Measurements from ENCODE around the gene POLD1. TPM values are rescaled to one million over a fixed set of nuclear protein-coding genes. Genes with fewer than 3 reads are reported as not detected.

Gene POLD1
- total RNA-seq, 1 donor from 2014 or later, result 54.4 TPM

- Mint-ChIP-seq H3K9me3 (ENCODE audit: unreplicated experiment) (no peaks in the 10 kb centered on the region), H3K4me1 (ENCODE audit: unreplicated experiment) (peaks cover 11% of the 10 kb centered on the region), H3K4me3 (ENCODE audit: unreplicated experiment) (no peak overlapping the region), H3K27me3 (ENCODE audit: unreplicated experiment) (peaks cover 18% of the 10 kb centered on the region), H3K27ac (ENCODE audit: unreplicated experiment) (peak overlapping the region; percentile 38), H3K36me3 (ENCODE audit: low read depth, unreplicated experiment) (peaks cover 8% of the 10 kb centered on the region)
- no peak for DNase-seq (ENCODE audit: low spot score)
- TF ChIP-seq CTCF (IDR thresholded peaks at IDR 0.05; ENCODE audit: unreplicated experiment), result no peak
Observed at GRCh38 chr19:50423279-50424113, 39.3 kb downstream of the POLD1 start.

- no peaks in the 10 kb centered on the region for H3K4me1 Mint-ChIP-seq (ENCODE audit: unreplicated experiment)
Observed at GRCh38 chr19:50425581-50425980, 41.4 kb downstream of the POLD1 start.

GRCh38 chr19:50427318-50427925, 43.3 kb downstream of the POLD1 start:
- H3K36me3 Mint-ChIP-seq (ENCODE audit: low read depth, unreplicated experiment), result no peaks in the 10 kb centered on the region
- no peak for DNase-seq (ENCODE audit: low spot score)
- H3K27ac Mint-ChIP-seq (ENCODE audit: unreplicated experiment), result no peak overlapping the region
- peaks cover 4% of the 10 kb centered on the region for H3K4me1 Mint-ChIP-seq (ENCODE audit: unreplicated experiment)
- no peak overlapping the region for H3K4me3 Mint-ChIP-seq (ENCODE audit: unreplicated experiment)
- TF ChIP-seq CTCF (IDR thresholded peaks at IDR 0.05; ENCODE audit: unreplicated experiment), result no peak
- peaks cover 13% of the 10 kb centered on the region for H3K27me3 Mint-ChIP-seq (ENCODE audit: unreplicated experiment)
- H3K9me3 Mint-ChIP-seq (ENCODE audit: unreplicated experiment), result no peaks in the 10 kb centered on the region

More at GRCh38 chr19:50425581-50425980, 41.4 kb downstream of the POLD1 start:
- Mint-ChIP-seq H3K9me3 (ENCODE audit: unreplicated experiment) (no peaks in the 10 kb centered on the region), H3K27me3 (ENCODE audit: unreplicated experiment) (peaks cover 13% of the 10 kb centered on the region), H3K27ac (ENCODE audit: unreplicated experiment) (no peak overlapping the region), H3K4me3 (ENCODE audit: unreplicated experiment) (no peak overlapping the region), H3K36me3 (ENCODE audit: low read depth, unreplicated experiment) (no peaks in the 10 kb centered on the region)
- TF ChIP-seq CTCF (IDR thresholded peaks at IDR 0.05; ENCODE audit: unreplicated experiment), result no peak
- DNase-seq (ENCODE audit: low spot score), result no peak

- H3K36me3 Mint-ChIP-seq (ENCODE audit: low read depth, unreplicated experiment), result no peaks in the 10 kb centered on the region
- TF ChIP-seq CTCF (IDR thresholded peaks at IDR 0.05; ENCODE audit: unreplicated experiment), result no peak
- no peak overlapping the region for H3K4me3 Mint-ChIP-seq (ENCODE audit: unreplicated experiment)
- DNase-seq (ENCODE audit: low spot score), result no peak
- H3K27ac Mint-ChIP-seq (ENCODE audit: unreplicated experiment), result no peak overlapping the region
- peaks cover 1% of the 10 kb centered on the region for H3K9me3 Mint-ChIP-seq (ENCODE audit: unreplicated experiment)
- H3K4me1 Mint-ChIP-seq (ENCODE audit: unreplicated experiment), result peaks cover 4% of the 10 kb centered on the region
- H3K27me3 Mint-ChIP-seq (ENCODE audit: unreplicated experiment), result peaks cover 13% of the 10 kb centered on the region
Observed at GRCh38 chr19:50427997-50428425, 43.9 kb downstream of the POLD1 start.
